ENCODE data around the gene ADAM33. TPM values are rescaled to one million over a fixed set of nuclear protein-coding genes. Genes with fewer than 3 reads are reported as not detected.

ADAM33 gene
- total RNA-seq, 2 experiments from 2014 or later: not detected

DNA sequence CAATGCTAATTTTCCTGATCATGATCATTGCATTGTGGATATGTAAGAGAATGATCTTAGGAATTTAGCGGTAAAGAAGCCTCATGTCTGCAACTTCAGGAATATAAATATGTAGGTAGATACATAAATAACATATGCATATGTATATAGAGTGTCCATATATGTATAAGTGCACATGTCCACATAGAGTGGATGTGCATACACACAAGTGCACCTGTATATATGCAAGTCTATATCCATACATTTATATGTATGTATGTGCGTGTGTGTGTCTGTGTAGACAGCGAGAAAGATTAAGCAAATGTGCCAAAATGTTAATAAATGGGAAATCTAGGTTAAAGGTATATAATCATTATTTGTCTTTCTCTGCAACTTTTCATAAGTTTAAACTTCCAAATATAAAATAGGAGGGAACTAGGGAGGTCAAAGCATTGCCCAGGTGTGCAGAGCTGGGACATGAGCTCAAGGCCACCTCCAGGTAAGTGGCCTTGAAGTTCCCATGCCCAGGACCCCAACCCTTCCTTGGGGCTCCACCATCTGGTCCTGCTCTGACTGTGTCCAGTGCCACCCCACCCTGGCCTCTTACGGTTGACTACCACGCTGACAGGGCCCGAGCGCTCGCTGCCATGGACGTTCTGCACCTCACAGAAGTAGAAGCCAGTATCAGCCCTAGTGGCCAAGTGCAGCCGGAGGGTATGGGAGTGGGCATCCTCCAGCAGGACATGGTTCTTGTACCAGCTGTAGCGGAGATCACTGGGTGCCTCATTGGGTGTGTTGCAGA is 21.0 kb upstream of the ADAM33 start:
- Mint-ChIP-seq H3K27ac (no peak overlapping the region), H3K4me3 (no peak overlapping the region), H3K9me3 (no peaks in the 10 kb centered on the region), H3K36me3 (ENCODE audit: low read depth) (no peaks in the 10 kb centered on the region), H3K4me1 (ENCODE audit: low read depth) (no peaks in the 10 kb centered on the region), H3K27me3 (no peaks in the 10 kb centered on the region)
- H3K27me3 ChIP-seq (ENCODE audit: control insufficient read depth in 1 of 2, insufficient read depth in 2 of 2, low read length in 2 of 2): no peaks in the 10 kb centered on the region
- POLR2A ChIA-PET: no interaction called here
- no peaks in the 10 kb centered on the region for H3K4me1 ChIP-seq (ENCODE audit: insufficient read depth, low read length)
- H3K9me3 ChIP-seq (ENCODE audit: control insufficient read depth in 1 of 2, insufficient read depth in 1 of 2, low read length in 2 of 2): no peaks in the 10 kb centered on the region
- H3K27ac ChIP-seq (ENCODE audit: low read depth in 1 of 2, low read length in 2 of 2): no peak overlapping the region
- TF ChIP-seq CTCF (IDR thresholded peaks at IDR 0.05): no peak
- H3K4me3 ChIP-seq (ENCODE audit: low read length): no peak overlapping the region
- no peaks in the 10 kb centered on the region for H3K36me3 ChIP-seq (ENCODE audit: insufficient read depth, low read length)
- intact Hi-C loops (cut with DNase I, micrococcal nuclease): no loop called here
- CTCF ChIA-PET: no interaction called here
- DNase-seq: no peak
- ATAC-seq (ENCODE audit: poor library complexity): no peak

DNA sequence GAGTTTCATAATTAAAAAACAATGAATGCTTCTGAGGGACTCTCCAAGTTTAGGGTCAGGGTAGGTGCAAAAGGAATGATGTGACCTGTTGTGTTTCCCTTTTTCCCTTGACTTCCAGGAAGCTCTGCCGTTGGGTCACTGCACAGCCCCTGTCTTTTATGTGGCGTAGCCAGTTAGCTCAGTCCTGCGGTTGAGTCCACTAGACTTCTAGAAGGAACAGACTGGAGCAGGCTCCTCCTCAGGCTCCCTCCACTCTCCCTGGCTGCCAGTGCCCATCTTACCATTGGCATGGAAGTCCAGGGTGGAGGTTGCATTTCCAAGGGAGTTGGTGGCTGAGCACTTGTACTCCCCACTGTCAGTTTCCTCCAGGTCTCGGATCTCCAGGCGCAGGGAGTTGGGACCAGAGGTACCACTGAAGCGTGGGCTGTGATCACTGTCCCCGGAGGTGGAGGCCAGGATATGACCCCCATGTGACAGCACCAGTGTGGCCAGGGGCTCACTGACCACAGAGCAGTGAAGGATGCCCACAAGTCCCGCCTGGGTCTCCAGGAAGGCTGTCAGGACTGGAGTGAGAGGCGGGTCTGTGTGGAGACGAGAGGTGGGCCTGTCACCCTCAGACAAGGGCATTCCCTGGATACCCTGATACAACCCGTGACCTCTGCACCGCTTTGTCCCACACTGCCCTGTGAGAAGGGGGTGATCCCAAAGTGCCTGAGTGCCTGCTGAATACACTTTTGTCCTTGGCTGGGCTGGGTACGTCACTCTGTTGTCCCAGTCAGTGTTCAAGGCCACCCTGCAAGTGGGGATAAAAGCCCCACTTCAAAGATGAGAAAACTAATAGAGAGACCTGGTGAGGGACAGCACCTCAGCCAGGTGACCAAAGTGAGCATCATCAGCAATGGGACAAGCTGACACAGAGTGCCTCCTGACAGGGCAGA is 19.5 kb upstream of the ADAM33 start:
- ATAC-seq (ENCODE audit: poor library complexity) (no peak), DNase-seq (peak in 1 of 14 experiments; percentile 2)
- intact Hi-C loops (cut with DNase I, micrococcal nuclease): no loop called here
- no peak overlapping the region for H3K4me3 ChIP-seq (ENCODE audit: low read length)
- no peaks in the 10 kb centered on the region for H3K36me3 ChIP-seq (ENCODE audit: insufficient read depth, low read length)
- peaks cover 3 to 14% of the 10 kb centered on the region in 2 experiments for H3K9me3 ChIP-seq (ENCODE audit: control insufficient read depth in 1 of 2, insufficient read depth in 1 of 2, low read length in 2 of 2)
- Mint-ChIP-seq H3K4me3 (no peak overlapping the region), H3K27ac (no peak overlapping the region), H3K4me1 (ENCODE audit: low read depth) (no peaks in the 10 kb centered on the region), H3K36me3 (ENCODE audit: low read depth) (no peaks in the 10 kb centered on the region), H3K27me3 (no peaks in the 10 kb centered on the region), H3K9me3 (no peaks in the 10 kb centered on the region)
- H3K27ac ChIP-seq (ENCODE audit: low read depth in 1 of 2, low read length in 2 of 2): no peak overlapping the region
- no peaks in the 10 kb centered on the region for H3K4me1 ChIP-seq (ENCODE audit: insufficient read depth, low read length)
- ChIA-PET POLR2A (no interaction called here), CTCF (no interaction called here)
- no peak for TF ChIP-seq CTCF (IDR thresholded peaks at IDR 0.05)
- no peaks in the 10 kb centered on the region for H3K27me3 ChIP-seq (ENCODE audit: control insufficient read depth in 1 of 2, insufficient read depth in 2 of 2, low read length in 2 of 2)

- Mint-ChIP-seq H3K9me3 (no peaks in the 10 kb centered on the region), H3K27me3 (no peaks in the 10 kb centered on the region), H3K27ac (no peak overlapping the region), H3K4me3 (no peak overlapping the region), H3K4me1 (ENCODE audit: low read depth) (no peaks in the 10 kb centered on the region), H3K36me3 (ENCODE audit: low read depth) (no peaks in the 10 kb centered on the region)
- no peak for DNase-seq
- POLR2A ChIA-PET: interaction anchor here (0.9 kb wide), 1 partner anchor 79 kb away, joined by 3 read pairs; no protein-coding TSS in a partner anchor
- intact Hi-C loops (cut with DNase I, micrococcal nuclease): no loop called here
- Histone ChIP-seq H3K4me3 (ENCODE audit: low read length) (no peak overlapping the region), H3K27ac (ENCODE audit: low read depth in 1 of 2, low read length in 2 of 2) (no peak overlapping the region), H3K4me1 (ENCODE audit: insufficient read depth, low read length) (no peaks in the 10 kb centered on the region), H3K27me3 (ENCODE audit: control insufficient read depth in 1 of 2, insufficient read depth in 2 of 2, low read length in 2 of 2) (no peaks in the 10 kb centered on the region), H3K9me3 (ENCODE audit: control insufficient read depth in 1 of 2, insufficient read depth in 1 of 2, low read length in 2 of 2) (peaks cover 4 to 17% of the 10 kb centered on the region in 2 experiments), H3K36me3 (ENCODE audit: insufficient read depth, low read length) (no peaks in the 10 kb centered on the region)
- TF ChIP-seq CTCF (IDR thresholded peaks at IDR 0.05): no peak
- no peak for ATAC-seq (ENCODE audit: poor library complexity)
- CTCF ChIA-PET: no interaction called here
Observed at GRCh38 chr20:3699037-3699436, 17.2 kb upstream of the ADAM33 start.
